ENCODE results near the gene ZNF286A. TPM values are rescaled to one million over a fixed set of nuclear protein-coding genes. Genes with fewer than 3 reads are reported as not detected.
"Not testable (repeated sequence)": the region's sequence is repeated elsewhere in the genome, so short reads cannot be mapped to it uniquely, and the experiment has no call there.

Gene ZNF286A
- total and polyA plus RNA-seq, 2 of the 13 experiments (the other 11 are each of a cell fraction or from before 2014, with no cell fraction given) = 12.7 to 38.8 TPM

DNA sequence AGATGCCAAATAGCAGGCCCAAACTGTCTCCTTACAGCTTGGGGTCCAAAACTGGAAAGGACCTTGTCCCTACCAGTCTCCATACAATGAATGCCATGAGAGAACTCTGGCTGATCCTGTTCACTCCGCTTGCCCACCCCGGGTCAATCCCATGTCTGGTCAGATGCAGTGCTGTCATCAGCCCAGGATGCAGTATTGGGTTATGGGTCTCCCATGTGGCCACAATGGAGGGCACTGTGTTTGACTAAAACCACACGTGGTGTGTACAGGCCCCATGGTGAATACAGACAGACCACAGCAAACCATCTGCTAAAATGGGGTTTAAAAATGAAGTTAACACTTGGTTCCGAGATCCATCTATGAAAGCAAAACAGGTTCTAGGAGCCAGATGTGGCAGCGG is 35.9 kb upstream of the ZNF286A start:
- no peak overlapping the region for H2AFZ ChIP-seq (ENCODE audit: low read length)
- H3K36me3 ChIP-seq (replicated peaks in 1 of 2; ENCODE audit: control insufficient read depth in 1 of 2, insufficient read depth in 2 of 2, low read length in 2 of 2) = peaks cover 6 to 19% of the 10 kb centered on the region in 2 experiments; a peak in 4 of 5 replicates
- H3K9me3 ChIP-seq (ENCODE audit: low read length) = no peaks in the 10 kb centered on the region
- H3K79me2 ChIP-seq (ENCODE audit: insufficient read depth, low read length) = no peaks in the 10 kb centered on the region
- H3K9ac ChIP-seq (ENCODE audit: insufficient read depth, low read depth, low read length) = no peak overlapping the region
- TF ChIP-seq FOSL2 (CRISPR knock-in tag; IDR thresholded peaks at IDR 0.05) (no peak), FOXC1 (CRISPR knock-in tag; IDR thresholded peaks at IDR 0.05; ENCODE audit: borderline replicate concordance) (no peak), ZNF564 (CRISPR knock-in tag; IDR thresholded peaks at IDR 0.05) (no peak)
- TF ChIP-seq, protein P1, sequence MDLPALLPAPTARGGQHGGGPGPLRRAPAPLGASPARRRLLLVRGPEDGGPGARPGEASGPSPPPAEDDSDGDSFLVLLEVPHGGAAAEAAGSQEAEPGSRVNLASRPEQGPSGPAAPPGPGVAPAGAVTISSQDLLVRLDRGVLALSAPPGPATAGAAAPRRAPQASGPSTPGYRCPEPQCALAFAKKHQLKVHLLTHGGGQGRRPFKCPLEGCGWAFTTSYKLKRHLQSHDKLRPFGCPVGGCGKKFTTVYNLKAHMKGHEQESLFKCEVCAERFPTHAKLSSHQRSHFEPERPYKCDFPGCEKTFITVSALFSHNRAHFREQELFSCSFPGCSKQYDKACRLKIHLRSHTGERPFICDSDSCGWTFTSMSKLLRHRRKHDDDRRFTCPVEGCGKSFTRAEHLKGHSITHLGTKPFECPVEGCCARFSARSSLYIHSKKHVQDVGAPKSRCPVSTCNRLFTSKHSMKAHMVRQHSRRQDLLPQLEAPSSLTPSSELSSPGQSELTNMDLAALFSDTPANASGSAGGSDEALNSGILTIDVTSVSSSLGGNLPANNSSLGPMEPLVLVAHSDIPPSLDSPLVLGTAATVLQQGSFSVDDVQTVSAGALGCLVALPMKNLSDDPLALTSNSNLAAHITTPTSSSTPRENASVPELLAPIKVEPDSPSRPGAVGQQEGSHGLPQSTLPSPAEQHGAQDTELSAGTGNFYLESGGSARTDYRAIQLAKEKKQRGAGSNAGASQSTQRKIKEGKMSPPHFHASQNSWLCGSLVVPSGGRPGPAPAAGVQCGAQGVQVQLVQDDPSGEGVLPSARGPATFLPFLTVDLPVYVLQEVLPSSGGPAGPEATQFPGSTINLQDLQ (CRISPR knock-in tag; IDR thresholded peaks at IDR 0.05) = no peak
- H3K4me2 ChIP-seq (ENCODE audit: low read depth, low read length) = no peak overlapping the region
- no peaks in the 10 kb centered on the region for H4K20me1 ChIP-seq (ENCODE audit: insufficient read depth, low read length)
- H3K4me3 ChIP-seq (replicated peaks in 1 of 3; ENCODE audit: insufficient read depth in 1 of 3, low read depth in 2 of 3, low read length in 3 of 3) = no peak overlapping the region
- ChIA-PET CTCF (ENCODE audit: low intra/inter-chr PET ratio, low total read pairs) (no interaction called here), POLR2A (no interaction called here)
- H3K4me1 ChIP-seq (ENCODE audit: insufficient read depth, low read length) = no peaks in the 10 kb centered on the region
- FAIRE-seq (no peak), DNase-seq (ENCODE audit: low spot score) (no peak), ATAC-seq (no peak)
- no peaks in the 10 kb centered on the region for H3K27me3 ChIP-seq (ENCODE audit: control insufficient read depth in 1 of 2, insufficient read depth in 2 of 2, low read length in 2 of 2)
- BruUV-seq (replicated peaks) = no TSS peak
- in situ Hi-C loops (cut with HindIII; ENCODE audit: extremely low pct_ligation_motif_present, low pct_unique_long_range_greater_than_20kb) (no loop called here), intact Hi-C loops (cut with micrococcal nuclease; ENCODE audit: unreplicated experiment) (no loop called here)
- no peak overlapping the region for H3K27ac ChIP-seq (ENCODE audit: extremely low read length, insufficient read depth, low read length)
- WGBS (ENCODE audit: low lambda C conversion rate) = over 99% methylated on average over 4 of the region's 5 CpGs

DNA sequence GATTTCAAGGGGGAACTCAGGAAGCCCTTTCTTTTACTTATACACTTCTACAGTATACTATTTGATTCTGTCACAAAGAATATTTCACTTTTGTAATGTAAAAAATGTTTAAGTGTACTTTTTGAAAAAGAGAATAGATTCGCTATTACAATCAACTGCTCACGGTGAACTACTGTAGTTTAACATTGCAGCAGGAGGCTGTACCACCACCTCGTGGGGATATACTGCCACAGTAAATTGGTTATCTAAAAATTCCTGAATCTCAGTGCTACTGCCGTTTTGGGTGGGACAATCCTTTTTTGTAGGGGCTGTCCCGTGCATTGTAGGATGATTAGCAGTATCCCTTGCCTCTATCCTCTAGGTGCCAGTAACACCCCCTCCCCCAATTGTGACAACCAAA is 30.0 kb upstream of the ZNF286A start:
- WGBS (ENCODE audit: low lambda C conversion rate) = 98% methylated on average over 4 of the region's 5 CpGs
- H2AFZ ChIP-seq (ENCODE audit: low read length); H3K27ac ChIP-seq (ENCODE audit: extremely low read length, insufficient read depth, low read length); FAIRE-seq; CTCF ChIA-PET (ENCODE audit: low intra/inter-chr PET ratio, low total read pairs); H3K79me2 ChIP-seq (ENCODE audit: insufficient read depth, low read length); intact Hi-C loops (cut with micrococcal nuclease; ENCODE audit: unreplicated experiment); H3K4me2 ChIP-seq (ENCODE audit: low read depth, low read length); in situ Hi-C loops (cut with HindIII; ENCODE audit: extremely low pct_ligation_motif_present, low pct_unique_long_range_greater_than_20kb); H3K4me3 ChIP-seq (replicated peaks in 1 of 3; ENCODE audit: insufficient read depth in 1 of 3, low read depth in 2 of 3, low read length in 3 of 3); POLR2A ChIA-PET; H3K9me3 ChIP-seq (ENCODE audit: low read length); H4K20me1 ChIP-seq (ENCODE audit: insufficient read depth, low read length); H3K4me1 ChIP-seq (ENCODE audit: insufficient read depth, low read length); H3K9ac ChIP-seq (ENCODE audit: insufficient read depth, low read depth, low read length); H3K27me3 ChIP-seq (ENCODE audit: control insufficient read depth in 1 of 2, insufficient read depth in 2 of 2, low read length in 2 of 2); H3K36me3 ChIP-seq (replicated peaks in 1 of 2; ENCODE audit: control insufficient read depth in 1 of 2, insufficient read depth in 2 of 2, low read length in 2 of 2); ATAC-seq; DNase-seq (ENCODE audit: low spot score); BruUV-seq (replicated peaks): not testable (repeated sequence)

- 97% methylated on average over 1 of the region's 1 CpG for WGBS (ENCODE audit: low lambda C conversion rate)
- DNase-seq (ENCODE audit: low spot score); H3K9ac ChIP-seq (ENCODE audit: insufficient read depth, low read depth, low read length); BruUV-seq (replicated peaks); H3K4me3 ChIP-seq (replicated peaks in 1 of 3; ENCODE audit: insufficient read depth in 1 of 3, low read depth in 2 of 3, low read length in 3 of 3); H3K9me3 ChIP-seq (ENCODE audit: low read length); H3K36me3 ChIP-seq (replicated peaks in 1 of 2; ENCODE audit: control insufficient read depth in 1 of 2, insufficient read depth in 2 of 2, low read length in 2 of 2); H3K27me3 ChIP-seq (ENCODE audit: control insufficient read depth in 1 of 2, insufficient read depth in 2 of 2, low read length in 2 of 2); CTCF ChIA-PET (ENCODE audit: low intra/inter-chr PET ratio, low total read pairs); H4K20me1 ChIP-seq (ENCODE audit: insufficient read depth, low read length); H2AFZ ChIP-seq (ENCODE audit: low read length); in situ Hi-C loops (cut with HindIII; ENCODE audit: extremely low pct_ligation_motif_present, low pct_unique_long_range_greater_than_20kb); H3K4me1 ChIP-seq (ENCODE audit: insufficient read depth, low read length); POLR2A ChIA-PET; ATAC-seq; H3K4me2 ChIP-seq (ENCODE audit: low read depth, low read length); FAIRE-seq; intact Hi-C loops (cut with micrococcal nuclease; ENCODE audit: unreplicated experiment); H3K79me2 ChIP-seq (ENCODE audit: insufficient read depth, low read length); H3K27ac ChIP-seq (ENCODE audit: extremely low read length, insufficient read depth, low read length): not testable (repeated sequence)
Observed at GRCh38 chr17:15674640-15675039, 24.9 kb upstream of the ZNF286A start.

Data from HepG2 (cell line).